DND-41 (cell line): ENCODE measurements around the gene ALOX5.

Source experiments
- ATAC-seq: fragments of 200-7000 bp; cut with Tn5 transposase; 3 replicates; pipeline ENCODE4 v1.9.1; 2021; ENCODE audit warnings: low read depth; ENCODE audit not compliant: insufficient read depth
- DNase-seq: peaks from one replicate; pipeline ENCODE4 v3.0.0-alpha.2; 2020
- H2AFZ ChIP-seq: 2 replicates; pipeline ENCODE4 v1.6.0; 2012; ENCODE audit warnings: low read depth, low read length
- H3K27ac ChIP-seq: 2 replicates; pipeline ENCODE4 v1.5.1; 2012; ENCODE audit warnings: low read length, inconsistent platforms
- H3K27me3 ChIP-seq: fragments of 200-600 bp; sonication (generic); 2 replicates; pipeline ENCODE4 v1.6.0; 2012; ENCODE audit warnings: low read length, mild to moderate bottlenecking, inconsistent platforms; ENCODE audit not compliant: insufficient read depth, poor library complexity
- H3K36me3 ChIP-seq: 2 replicates; pipeline ENCODE4 v1.5.1; 2012; ENCODE audit warnings: low read length, inconsistent platforms; ENCODE audit not compliant: insufficient read depth
- H3K4me1 ChIP-seq: 2 replicates; pipeline ENCODE4 v1.5.1; 2012; ENCODE audit warnings: mild to moderate bottlenecking, low read length; ENCODE audit not compliant: insufficient read depth
- H3K4me2 ChIP-seq: 2 replicates; pipeline ENCODE4 v1.6.0; 2012; ENCODE audit warnings: mild to moderate bottlenecking, moderate library complexity, low read length, inconsistent platforms; ENCODE audit not compliant: insufficient read depth
- H3K4me3 ChIP-seq, 2 experiments: fragments of 200-600 bp in 1 of 2; shearing (Covaris generic) in 1 of 2; 2 replicates each; pipeline ENCODE4 v1.5.1; 2012 to 2016; ENCODE audit warnings: inconsistent platforms in 2 of 2, low read length in 2 of 2, mild to moderate bottlenecking in 2 of 2, low read depth in 1 of 2, moderate library complexity in 1 of 2
- H3K79me2 ChIP-seq: 2 replicates; pipeline ENCODE4 v1.6.0; 2012; ENCODE audit warnings: low read length, inconsistent platforms; ENCODE audit not compliant: insufficient read depth
- H3K9ac ChIP-seq: 2 replicates; pipeline ENCODE4 v1.6.0; 2012; ENCODE audit warnings: low read depth, mild to moderate bottlenecking, inconsistent platforms, low read length, moderate library complexity
- H3K9me3 ChIP-seq: 2 replicates; pipeline ENCODE4 v1.5.1; 2012; ENCODE audit warnings: low read length, moderate library complexity, mild to moderate bottlenecking, inconsistent platforms; ENCODE audit not compliant: insufficient read depth, severe bottlenecking
- H4K20me1 ChIP-seq: 2 replicates; pipeline ENCODE4 v1.6.0; 2012; ENCODE audit warnings: low read length; ENCODE audit not compliant: insufficient read depth
- CTCF ChIP-seq: IDR thresholded peaks from 2 replicates; pipeline ENCODE4 v1.5.1; 2012; ENCODE audit warnings: borderline replicate concordance, low read length, moderate library complexity, mild to moderate bottlenecking; ENCODE audit not compliant: poor library complexity, severe bottlenecking; ENCODE audit errors: extremely low read depth
- EZH2 ChIP-seq: IDR thresholded peaks from 3 replicates; pipeline ENCODE4 v1.6.1; 2012; ENCODE audit warnings: borderline replicate concordance, low read depth, mild to moderate bottlenecking, moderate library complexity, low read length, inconsistent platforms; ENCODE audit not compliant: severe bottlenecking

ALOX5 gene

GRCh38 chr10:45452743-45453452 is 78.9 kb downstream of the ALOX5 start:
- Histone ChIP-seq H3K27me3 (no peaks in the 10 kb centered on the region), H3K79me2 (no peaks in the 10 kb centered on the region), H3K4me1 (no peaks in the 10 kb centered on the region), H3K9ac (no peak overlapping the region), H4K20me1 (no peaks in the 10 kb centered on the region; the same call in none of the 2 replicates), H3K9me3 (no peaks in the 10 kb centered on the region), H3K4me3 (no peak overlapping the region), H3K4me2 (no peak overlapping the region), H3K27ac (no peak overlapping the region), H3K36me3 (peaks cover 7% of the 10 kb centered on the region), H2AFZ (no peak overlapping the region)
- no peak for ATAC-seq
- DNase-seq: no peak
- no peak for TF ChIP-seq EZH2

- TF ChIP-seq EZH2: no peak
- no peak for TF ChIP-seq CTCF
- no peak overlapping the region for H2AFZ ChIP-seq
- no peak overlapping the region for H3K9ac ChIP-seq
- no peaks in the 10 kb centered on the region for H3K9me3 ChIP-seq
- peaks cover 11% of the 10 kb centered on the region for H3K36me3 ChIP-seq
- no peaks in the 10 kb centered on the region for H3K27me3 ChIP-seq
- DNase-seq (no peak), ATAC-seq (no peak)
- no peaks in the 10 kb centered on the region for H3K79me2 ChIP-seq
- H4K20me1 ChIP-seq: no peaks in the 10 kb centered on the region; the same call in none of the 2 replicates
- H3K27ac ChIP-seq: no peak overlapping the region; the same call in 1 of the 2 replicates
- H3K4me1 ChIP-seq: no peaks in the 10 kb centered on the region
- no peak overlapping the region for H3K4me2 ChIP-seq
- H3K4me3 ChIP-seq: no peak overlapping the region
Observed at GRCh38 chr10:45453639-45454255, 79.7 kb downstream of the ALOX5 start.

- no peaks in the 10 kb centered on the region; the same call in none of the 2 replicates for H4K20me1 ChIP-seq
- H3K36me3 ChIP-seq: peaks cover 16% of the 10 kb centered on the region
- TF ChIP-seq EZH2: no peak
- no peak for TF ChIP-seq CTCF
- DNase-seq: no peak
- H3K9me3 ChIP-seq: no peaks in the 10 kb centered on the region
- no peak overlapping the region for H3K4me3 ChIP-seq
- no peaks in the 10 kb centered on the region for H3K4me1 ChIP-seq
- no peak overlapping the region for H2AFZ ChIP-seq
- H3K27me3 ChIP-seq: no peaks in the 10 kb centered on the region
- no peak overlapping the region for H3K4me2 ChIP-seq
- H3K79me2 ChIP-seq: no peaks in the 10 kb centered on the region
- ATAC-seq: no peak
- no peak overlapping the region; the same call in 1 of the 2 replicates for H3K27ac ChIP-seq
- no peak overlapping the region for H3K9ac ChIP-seq
Observed at GRCh38 chr10:45454262-45454661, 80.2 kb downstream of the ALOX5 start.

GRCh38 chr10:45454859-45455258 is 80.8 kb downstream of the ALOX5 start:
- Histone ChIP-seq H2AFZ (no peak overlapping the region), H3K27me3 (no peaks in the 10 kb centered on the region), H3K4me3 (no peak overlapping the region), H3K36me3 (peaks cover 16% of the 10 kb centered on the region), H3K79me2 (no peaks in the 10 kb centered on the region), H3K9ac (no peak overlapping the region), H3K4me1 (no peaks in the 10 kb centered on the region), H3K4me2 (no peak overlapping the region), H3K9me3 (no peaks in the 10 kb centered on the region), H4K20me1 (no peaks in the 10 kb centered on the region; the same call in none of the 2 replicates), H3K27ac (no peak overlapping the region)
- TF ChIP-seq CTCF (no peak), EZH2 (no peak)
- DNase-seq (no peak), ATAC-seq (no peak)
